ENCODE data around the gene ALKBH6. TPM values are rescaled to one million over a fixed set of nuclear protein-coding genes. Genes with fewer than 3 reads are reported as not detected.

ALKBH6 gene
- total and polyA plus RNA-seq, 10 of the 15 experiments (the other 5 are each of a cell fraction or from before 2014, with no cell fraction given), result 1.2 to 56.5 (median 36.1) TPM

- H3K9me3 ChIP-seq (replicated peaks; ENCODE audit: control insufficient read depth, insufficient read depth, low read length), result no peaks in the 10 kb centered on the region
- H3K79me2 ChIP-seq (ENCODE audit: control insufficient read depth, insufficient read depth, low read length), result peaks cover 12% of the 10 kb centered on the region
- H2AFZ ChIP-seq (ENCODE audit: control insufficient read depth, low read depth, low read length), result no peak overlapping the region
- ChIA-PET CTCF (no interaction called here), POLR2A (no interaction called here), SMC1A (ENCODE audit: uncharacterized antibody, unreplicated experiment) (no interaction called here), RAD21 (ENCODE audit: unreplicated experiment) (no interaction called here)
- H3K4me1 ChIP-seq (ENCODE audit: control insufficient read depth, insufficient read depth, low read length), result peaks cover 1% of the 10 kb centered on the region; the same call in 1 of the 2 replicates
- H3K27me3 ChIP-seq (replicated peaks in 1 of 2; ENCODE audit: control insufficient read depth in 2 of 2, insufficient read depth in 2 of 2, low read length in 1 of 2), result no peaks in the 10 kb centered on the region
- 46% methylated on average over 3 of the region's 3 CpGs for WGBS (ENCODE audit: insufficient coverage, insufficient replicate concordance, low lambda C conversion rate, missing lambda C conversion rate)
- no peaks in the 10 kb centered on the region for H4K20me1 ChIP-seq (ENCODE audit: control insufficient read depth, insufficient read depth)
- no peak overlapping the region for H3K27ac ChIP-seq (ENCODE audit: control insufficient read depth, insufficient read depth)
- no peak overlapping the region for H3K9ac ChIP-seq (ENCODE audit: control insufficient read depth, insufficient read depth, low read length)
- no peak overlapping the region for H3K4me2 ChIP-seq (ENCODE audit: control insufficient read depth, insufficient read depth)
- in situ Hi-C loops (cut with MboI) (no loop called here), intact Hi-C loops (cut with micrococcal nuclease; ENCODE audit: unreplicated experiment) (loop anchor here (5.0 kb wide), 2 partner anchors 39 to 54 kb away; partner anchors contain the start of genes ALKBH6 and SDHAF1)
- BruUV-seq (replicated peaks), result no TSS peak
- no peak overlapping the region for H3K4me3 ChIP-seq
- DNase-seq (ENCODE audit: low read depth, low spot score) (no peak), FAIRE-seq (no peak), ATAC-seq (no peak)
- H3K36me3 ChIP-seq (ENCODE audit: control insufficient read depth in 2 of 2, insufficient read depth in 2 of 2, low read length in 1 of 2), result no peaks in the 10 kb centered on the region
- no peak for TF ChIP-seq EZH2 (IDR thresholded peaks at IDR 0.05; ENCODE audit: borderline replicate concordance, control insufficient read depth, low read depth, low read length)
- peak; percentile 19 to 64 (median 46); a peak in 4 of 6 replicates for TF ChIP-seq CTCF (IDR thresholded peaks at IDR 0.05 in 2 of 3, conservative IDR thresholded peaks at IDR 0.05 in 1 of 3; ENCODE audit: control insufficient read depth in 2 of 3, extremely low read depth in 1 of 3, insufficient read depth in 1 of 3, low read depth in 3 of 3, low read length in 3 of 3)
These were observed 37.2 kb upstream of the ALKBH6 start for GRCh38 chr19:36051236-36051635.

GRCh38 chr19:36049080-36049698 is 35.2 kb upstream of the ALKBH6 start:
- no peaks in the 10 kb centered on the region for H3K79me2 ChIP-seq (ENCODE audit: control insufficient read depth, insufficient read depth, low read length)
- H3K9me3 ChIP-seq (replicated peaks; ENCODE audit: control insufficient read depth, insufficient read depth, low read length), result no peaks in the 10 kb centered on the region
- 98% methylated on average over 4 of the region's 4 CpGs for WGBS (ENCODE audit: insufficient coverage, insufficient replicate concordance, low lambda C conversion rate, missing lambda C conversion rate)
- ATAC-seq (no peak), DNase-seq (ENCODE audit: low read depth, low spot score) (no peak), FAIRE-seq (no peak)
- BruUV-seq (replicated peaks), result no TSS peak
- ChIA-PET RAD21 (ENCODE audit: unreplicated experiment) (no interaction called here), POLR2A (interaction anchor here (0.7 to 1.3 kb wide), 2 partner anchors 35 to 163 kb away, joined by 3 to 7 read pairs; partner anchors contain the start of gene ALKBH6), SMC1A (ENCODE audit: uncharacterized antibody, unreplicated experiment) (no interaction called here), CTCF (no interaction called here)
- TF ChIP-seq RBBP5 (conservative IDR thresholded peaks at IDR 0.05), result no peak
- TF ChIP-seq NKRF (conservative IDR thresholded peaks at IDR 0.05), result no peak
- no peak for TF ChIP-seq ZSCAN29 (IDR thresholded peaks at IDR 0.05)
- TF ChIP-seq JUNB (IDR thresholded peaks at IDR 0.05), result no peak
- intact Hi-C loops (cut with micrococcal nuclease; ENCODE audit: unreplicated experiment) (no loop called here), in situ Hi-C loops (cut with MboI) (no loop called here)
- H3K4me3 ChIP-seq, result no peak overlapping the region
- H4K20me1 ChIP-seq (ENCODE audit: control insufficient read depth, insufficient read depth), result no peaks in the 10 kb centered on the region
- no peaks in the 10 kb centered on the region for H3K27me3 ChIP-seq (replicated peaks in 1 of 2; ENCODE audit: control insufficient read depth in 2 of 2, insufficient read depth in 2 of 2, low read length in 1 of 2)
- H3K9ac ChIP-seq (ENCODE audit: control insufficient read depth, insufficient read depth, low read length), result no peak overlapping the region
- no peaks in the 10 kb centered on the region for H3K36me3 ChIP-seq (ENCODE audit: control insufficient read depth in 2 of 2, insufficient read depth in 2 of 2, low read length in 1 of 2)
- H2AFZ ChIP-seq (ENCODE audit: control insufficient read depth, low read depth, low read length), result no peak overlapping the region
- no peak overlapping the region for H3K4me2 ChIP-seq (ENCODE audit: control insufficient read depth, insufficient read depth)
- no peaks in the 10 kb centered on the region for H3K4me1 ChIP-seq (ENCODE audit: control insufficient read depth, insufficient read depth, low read length)
- H3K27ac ChIP-seq (ENCODE audit: control insufficient read depth, insufficient read depth), result no peak overlapping the region
